HG02571 (cell line): Measurements from ENCODE around the gene DOCK6.

Experiments used
- ATAC-seq: cut with Tn5 transposase; IDR thresholded peaks from one replicate; pipeline ENCODE4 v1.9.1; 2021; ENCODE audit warnings: mild to moderate bottlenecking, moderate library complexity; ENCODE audit not compliant: unreplicated experiment

Gene DOCK6, protein sequence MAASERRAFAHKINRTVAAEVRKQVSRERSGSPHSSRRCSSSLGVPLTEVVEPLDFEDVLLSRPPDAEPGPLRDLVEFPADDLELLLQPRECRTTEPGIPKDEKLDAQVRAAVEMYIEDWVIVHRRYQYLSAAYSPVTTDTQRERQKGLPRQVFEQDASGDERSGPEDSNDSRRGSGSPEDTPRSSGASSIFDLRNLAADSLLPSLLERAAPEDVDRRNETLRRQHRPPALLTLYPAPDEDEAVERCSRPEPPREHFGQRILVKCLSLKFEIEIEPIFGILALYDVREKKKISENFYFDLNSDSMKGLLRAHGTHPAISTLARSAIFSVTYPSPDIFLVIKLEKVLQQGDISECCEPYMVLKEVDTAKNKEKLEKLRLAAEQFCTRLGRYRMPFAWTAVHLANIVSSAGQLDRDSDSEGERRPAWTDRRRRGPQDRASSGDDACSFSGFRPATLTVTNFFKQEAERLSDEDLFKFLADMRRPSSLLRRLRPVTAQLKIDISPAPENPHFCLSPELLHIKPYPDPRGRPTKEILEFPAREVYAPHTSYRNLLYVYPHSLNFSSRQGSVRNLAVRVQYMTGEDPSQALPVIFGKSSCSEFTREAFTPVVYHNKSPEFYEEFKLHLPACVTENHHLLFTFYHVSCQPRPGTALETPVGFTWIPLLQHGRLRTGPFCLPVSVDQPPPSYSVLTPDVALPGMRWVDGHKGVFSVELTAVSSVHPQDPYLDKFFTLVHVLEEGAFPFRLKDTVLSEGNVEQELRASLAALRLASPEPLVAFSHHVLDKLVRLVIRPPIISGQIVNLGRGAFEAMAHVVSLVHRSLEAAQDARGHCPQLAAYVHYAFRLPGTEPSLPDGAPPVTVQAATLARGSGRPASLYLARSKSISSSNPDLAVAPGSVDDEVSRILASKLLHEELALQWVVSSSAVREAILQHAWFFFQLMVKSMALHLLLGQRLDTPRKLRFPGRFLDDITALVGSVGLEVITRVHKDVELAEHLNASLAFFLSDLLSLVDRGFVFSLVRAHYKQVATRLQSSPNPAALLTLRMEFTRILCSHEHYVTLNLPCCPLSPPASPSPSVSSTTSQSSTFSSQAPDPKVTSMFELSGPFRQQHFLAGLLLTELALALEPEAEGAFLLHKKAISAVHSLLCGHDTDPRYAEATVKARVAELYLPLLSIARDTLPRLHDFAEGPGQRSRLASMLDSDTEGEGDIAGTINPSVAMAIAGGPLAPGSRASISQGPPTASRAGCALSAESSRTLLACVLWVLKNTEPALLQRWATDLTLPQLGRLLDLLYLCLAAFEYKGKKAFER (N-terminal part only)

GRCh38 chr19:11261971-11262839, at the start of gene DOCK6:
DOCK6 (minus strand) TSS chr19:11262524; CDS start chr19:11262440, 84 bp downstream.
- ATAC-seq, result no peak

GRCh38 chr19:11306337-11306736, 44.0 kb upstream of the DOCK6 start:
- ATAC-seq, result no peak

DNA sequence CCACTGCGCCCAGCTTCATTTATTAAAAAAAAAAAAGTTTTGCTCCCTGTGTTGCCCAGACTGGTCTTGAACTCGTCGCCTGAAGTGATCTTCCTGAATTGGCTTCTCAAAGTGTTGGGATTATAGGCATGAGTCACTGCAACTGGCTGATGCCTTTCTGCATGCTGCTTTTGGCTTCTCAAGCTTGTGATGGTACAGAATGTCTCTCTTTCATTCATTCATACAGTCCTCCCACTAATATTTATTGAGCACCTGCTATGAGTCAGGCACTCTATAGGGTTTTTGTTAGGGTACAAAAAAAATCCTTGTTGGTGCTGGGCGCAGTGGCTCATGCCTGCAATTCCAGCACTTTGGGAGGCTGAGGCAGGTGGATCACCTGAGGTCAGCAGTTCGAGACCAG, 42.6 kb upstream of the DOCK6 start:
- ATAC-seq, result no peak

GRCh38 chr19:11300811-11301120, 38.4 kb upstream of the DOCK6 start:
- no peak for ATAC-seq

DNA sequence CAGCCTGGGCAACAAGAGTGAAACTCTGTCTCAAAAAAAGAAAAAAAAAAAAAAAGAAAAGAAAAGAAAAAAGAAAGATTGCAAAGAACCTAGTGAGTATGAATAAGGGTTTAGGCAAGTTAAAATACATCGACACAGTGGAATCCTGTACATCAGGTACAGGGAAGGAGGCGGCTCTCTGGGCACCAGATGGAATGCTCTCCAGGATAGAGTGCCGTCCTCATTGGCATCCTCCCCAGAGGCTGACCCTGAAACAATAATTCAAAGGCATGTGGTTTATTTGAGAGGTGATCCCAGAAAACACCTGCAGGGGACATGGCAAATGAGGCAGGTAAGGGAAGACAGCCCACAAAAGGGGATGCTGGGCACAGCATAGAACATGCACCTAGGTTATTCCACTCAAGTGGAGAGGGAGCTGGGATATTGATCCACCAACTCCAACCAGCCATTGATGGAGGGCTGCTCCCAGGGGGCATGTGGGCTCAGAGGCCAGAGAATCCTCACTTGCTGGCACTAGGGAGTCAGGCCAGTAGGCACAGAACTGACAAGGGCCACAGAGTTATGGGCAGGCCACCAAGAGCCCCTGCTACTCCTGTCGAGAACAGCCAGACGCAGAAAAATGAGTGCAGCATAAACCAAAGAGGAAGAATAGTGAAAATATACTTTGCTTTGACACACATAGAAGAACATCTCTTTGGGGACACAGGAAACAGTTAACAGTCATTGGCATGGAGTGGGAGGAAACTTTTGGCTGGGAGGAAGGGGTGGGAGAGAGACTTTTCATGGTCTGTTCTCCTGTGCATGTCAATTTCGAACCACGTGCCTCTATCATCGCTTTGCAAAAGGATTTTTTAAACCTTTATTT, 37.9 kb upstream of the DOCK6 start:
- no peak for ATAC-seq

GRCh38 chr19:11296264-11296663, 33.9 kb upstream of the DOCK6 start:
- no peak for ATAC-seq

DNA sequence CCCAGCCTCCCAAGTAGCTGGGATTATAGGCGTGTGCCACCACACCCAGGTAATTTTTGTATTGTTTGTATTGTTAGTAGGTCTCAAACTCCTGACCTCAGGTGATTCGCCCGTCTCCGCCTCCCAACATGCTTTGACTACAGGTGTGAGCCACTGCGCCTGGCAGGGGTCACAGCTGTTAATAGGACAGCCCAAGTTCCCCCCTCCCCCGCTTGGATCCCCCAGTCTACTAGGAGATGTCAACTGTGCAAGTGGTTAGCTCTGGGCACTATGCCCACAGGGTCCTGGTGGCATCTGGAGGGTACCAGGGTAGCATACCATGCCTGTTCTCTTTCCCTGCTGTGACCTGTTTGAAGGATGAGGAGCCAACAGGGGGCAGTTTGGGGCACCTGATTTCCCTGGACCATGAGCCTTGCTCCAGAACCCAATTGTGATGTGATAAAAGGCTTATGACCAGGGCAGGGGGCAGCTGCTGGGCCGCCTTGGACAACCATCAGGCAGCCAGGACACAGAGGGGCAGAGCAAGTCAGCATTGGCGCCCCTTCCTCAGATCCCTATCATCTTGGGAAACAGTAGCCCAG, 33.4 kb upstream of the DOCK6 start, which contains the start of gene TSPAN16:
Gene TSPAN16 (plus strand): TSS at position 496 of the 581 bp plus-strand sequence. CDS start 138 bp downstream, outside the sequence.
- ATAC-seq, result no peak

DNA sequence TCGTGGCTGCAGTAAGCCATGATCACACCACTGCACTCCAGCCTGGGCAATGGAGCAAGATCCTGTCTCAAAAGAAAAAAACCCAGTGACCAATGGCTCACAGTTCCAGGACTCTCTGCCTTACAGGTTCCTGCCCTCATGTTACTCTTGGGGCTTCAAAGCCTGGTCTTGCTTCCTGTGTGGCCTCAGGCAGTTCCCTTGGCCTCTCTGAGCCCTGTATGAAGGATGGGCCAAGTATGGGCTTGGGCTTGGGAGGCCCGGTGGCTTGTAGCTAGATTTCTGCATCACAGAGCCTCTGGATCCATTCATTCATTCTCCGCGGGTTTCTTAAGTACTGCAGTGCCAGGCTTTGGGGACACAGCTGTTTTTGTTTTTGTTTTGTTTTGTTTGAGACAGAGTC, 32.9 kb upstream of the DOCK6 start:
- no peak for ATAC-seq

DNA sequence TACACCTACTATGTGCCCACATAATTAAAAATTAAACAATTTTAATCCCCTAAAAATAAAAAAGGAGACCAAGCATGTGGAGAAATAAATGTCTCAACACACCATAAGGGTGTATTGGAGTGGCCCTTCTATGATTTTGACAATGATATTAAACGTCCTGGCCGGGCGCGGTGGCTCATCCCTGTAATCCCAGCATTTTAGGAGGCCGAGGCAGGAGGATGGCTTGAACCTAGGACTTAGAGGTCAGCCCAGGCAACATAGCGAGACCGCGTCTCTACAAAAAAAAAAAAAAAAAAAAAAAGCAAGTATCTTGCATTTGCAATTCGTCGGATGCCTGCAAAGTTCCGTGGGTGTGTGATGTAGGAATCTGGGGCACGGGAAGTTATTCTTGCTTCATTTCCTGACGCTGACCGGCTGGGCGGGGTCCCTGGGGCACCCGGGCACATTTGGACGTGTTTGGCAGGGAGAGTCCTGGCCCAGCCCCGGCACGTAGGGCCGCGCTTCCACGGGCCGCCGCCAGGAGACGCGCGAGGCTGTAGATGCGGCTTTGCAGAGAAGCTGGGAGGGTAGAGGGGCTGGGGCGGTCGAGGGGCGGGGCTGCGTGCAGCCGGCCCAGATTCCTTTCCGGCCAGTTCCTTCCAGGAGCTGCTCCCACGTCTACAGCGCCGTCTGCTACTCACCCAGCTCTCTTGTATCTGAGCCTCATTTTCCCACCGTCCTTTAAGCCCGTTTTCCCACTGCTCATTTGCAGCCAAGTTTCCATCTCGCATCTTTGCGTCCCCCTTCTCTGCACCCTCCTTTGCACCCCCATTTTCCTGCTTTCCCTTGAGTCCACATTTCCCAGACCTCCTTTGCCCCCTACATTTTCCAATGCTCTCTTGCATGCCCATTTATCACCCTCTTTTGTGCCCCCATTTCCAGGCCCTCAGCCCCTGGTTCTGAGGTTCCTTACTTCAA, 31.4 kb upstream of the DOCK6 start:
- ATAC-seq, result no peak

DNA sequence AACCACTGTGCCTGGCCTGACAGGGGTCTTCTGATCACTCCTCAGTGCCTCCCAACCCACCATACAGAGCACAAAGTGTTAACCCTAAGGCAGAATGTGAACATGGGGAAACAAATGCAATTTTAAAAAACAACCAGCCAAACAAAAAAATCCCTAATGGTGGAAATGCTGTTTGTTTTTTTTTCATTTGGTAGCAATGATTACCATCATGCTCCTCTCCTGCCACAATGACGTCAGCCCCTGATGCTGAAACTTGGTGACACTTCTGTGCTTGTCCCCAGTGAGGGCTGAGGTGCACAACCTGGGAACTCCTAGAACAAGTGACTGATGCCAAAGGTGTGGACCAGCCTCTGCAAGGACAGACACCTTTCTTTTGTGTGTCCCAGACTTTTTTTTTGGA, 29.7 kb upstream of the DOCK6 start:
- ATAC-seq, result no peak

- no peak for ATAC-seq
These were observed 29.1 kb upstream of the DOCK6 start for GRCh38 chr19:11291415-11291814.

DNA sequence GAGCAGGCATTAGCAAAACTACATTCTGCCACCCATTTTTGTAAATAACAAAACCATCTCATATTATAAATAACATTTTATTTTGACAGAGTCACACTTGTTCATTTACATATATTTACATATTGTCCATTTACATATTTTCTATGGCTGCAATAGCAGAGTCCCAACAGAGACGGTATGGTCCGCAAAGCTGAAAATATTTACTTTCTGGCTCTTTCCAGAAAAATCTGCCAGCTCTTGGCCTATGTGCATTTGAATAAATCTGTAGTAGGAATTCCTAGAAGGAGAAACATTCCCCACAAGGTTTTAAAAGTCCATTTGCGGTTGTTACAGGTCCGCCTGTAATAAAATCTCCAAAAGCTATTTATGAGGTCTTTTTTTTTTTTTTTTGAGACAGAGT, 27.9 kb upstream of the DOCK6 start:
- ATAC-seq, result no peak

DNA sequence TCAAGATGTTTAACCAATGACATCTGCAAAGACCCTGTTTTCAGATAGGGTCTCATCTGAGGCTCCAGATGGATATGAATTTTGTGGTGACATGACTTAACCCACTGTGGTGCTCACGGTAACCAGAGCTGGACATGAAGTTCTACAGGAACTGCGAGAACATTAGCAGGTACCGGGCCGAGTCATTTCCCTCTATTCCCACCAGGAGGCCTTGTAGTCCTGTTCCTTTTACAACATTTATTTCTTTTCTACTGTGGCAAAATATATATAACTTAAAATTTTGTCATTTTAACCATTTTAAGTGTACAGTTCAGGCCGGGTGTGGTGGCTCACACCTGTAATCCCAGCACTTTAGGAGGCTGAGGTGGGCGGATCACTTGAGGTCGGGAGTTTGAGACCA, 26.0 kb upstream of the DOCK6 start:
- no peak for ATAC-seq

GRCh38 chr19:11286312-11286974, 24.1 kb upstream of the DOCK6 start:
- no peak for ATAC-seq

DNA sequence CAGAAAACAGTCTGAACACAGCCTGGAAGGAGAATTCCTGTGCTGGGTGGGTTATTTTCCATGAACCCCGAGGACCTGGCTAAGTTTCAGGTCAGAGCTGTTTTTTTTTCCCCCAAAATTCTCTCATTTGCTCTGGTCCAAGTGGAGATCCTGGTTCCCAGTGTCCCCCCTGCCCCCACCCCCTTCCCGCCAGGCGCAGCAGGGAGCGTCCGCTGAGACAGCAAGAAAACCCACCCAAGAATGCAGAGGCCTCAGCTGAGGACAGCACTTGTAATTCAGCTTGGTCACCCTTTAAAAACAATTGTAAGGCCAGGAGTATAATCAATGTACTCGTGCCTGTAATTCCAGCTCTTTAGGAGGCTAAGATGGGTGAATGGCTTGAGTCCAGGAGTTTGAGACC, 22.2 kb upstream of the DOCK6 start:
- no peak for ATAC-seq

DNA sequence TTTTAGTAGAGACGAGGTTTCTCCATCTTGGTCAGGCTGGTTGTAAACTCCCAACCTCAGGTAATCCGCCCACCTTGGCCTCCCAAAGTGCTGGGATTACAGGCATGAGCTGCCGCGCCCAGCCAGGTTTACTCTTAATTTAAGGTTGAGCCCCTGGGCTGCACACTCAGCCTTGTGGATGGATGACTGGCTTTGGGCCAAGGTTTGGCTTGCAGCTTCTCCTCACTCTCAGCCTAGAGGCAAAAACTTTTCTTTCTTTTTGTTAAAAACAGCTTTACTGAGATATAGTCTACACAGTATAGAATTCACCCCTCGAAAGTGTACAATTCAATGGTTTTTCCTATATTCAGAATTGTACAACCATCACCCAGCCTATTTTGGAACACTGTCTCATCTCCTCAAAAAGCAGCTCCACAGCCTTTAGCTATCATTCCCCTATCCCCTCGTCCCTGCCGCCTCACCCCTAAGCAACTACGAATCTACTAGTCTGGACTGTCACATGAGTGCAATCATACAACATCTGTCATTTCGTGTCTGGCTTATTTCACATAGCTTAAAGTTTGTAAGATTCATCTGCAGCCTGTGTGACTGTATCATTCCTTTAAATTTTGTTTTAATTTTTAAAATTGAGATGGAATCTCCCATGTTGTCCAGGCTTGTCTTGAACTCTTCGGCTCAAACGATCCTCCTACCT, 19.2 kb upstream of the DOCK6 start:
- ATAC-seq, result no peak
